Islet of Langerhans (tissue), 1 donor: ENCODE data around the gene PLEKHM3.
"Not testable (repeated sequence)": the region's sequence is repeated elsewhere in the genome, so short reads cannot be mapped to it uniquely, and the experiment has no call there.

Source experiments
- FAIRE-seq: peaks from one replicate; lab custom pipeline; 2011; peaks lifted over from hg19 to GRCh38; lab: Jason Lieb, UNC

Gene PLEKHM3

GRCh38 chr2:207950761-207951114, 74.6 kb downstream of the PLEKHM3 start:
- FAIRE-seq, result no peak

GRCh38 chr2:207950063-207950760, 75.1 kb downstream of the PLEKHM3 start:
- no peak for FAIRE-seq

GRCh38 chr2:207949245-207949644, 76.1 kb downstream of the PLEKHM3 start:
- FAIRE-seq, result not testable (repeated sequence)

- no peak for FAIRE-seq
Measured at GRCh38 chr2:207944979-207945600, 80.2 kb downstream of the PLEKHM3 start.

- no peak for FAIRE-seq
Measured at GRCh38 chr2:207944334-207944733, 81.0 kb downstream of the PLEKHM3 start.

- no peak for FAIRE-seq
Measured at GRCh38 chr2:207939342-207940108, 85.8 kb downstream of the PLEKHM3 start.

GRCh38 chr2:207938886-207939285, 86.4 kb downstream of the PLEKHM3 start:
- no peak for FAIRE-seq

GRCh38 chr2:207938415-207938814, 86.9 kb downstream of the PLEKHM3 start:
- FAIRE-seq, result no peak

- peak; percentile 45 for FAIRE-seq
Measured at GRCh38 chr2:207937823-207938222, 87.5 kb downstream of the PLEKHM3 start.

GRCh38 chr2:207937253-207937652, 88.1 kb downstream of the PLEKHM3 start:
- FAIRE-seq, result no peak

GRCh38 chr2:207936380-207936779, 88.9 kb downstream of the PLEKHM3 start:
- no peak for FAIRE-seq

- no peak for FAIRE-seq
Measured at GRCh38 chr2:207935991-207936370, 89.3 kb downstream of the PLEKHM3 start.

- no peak for FAIRE-seq
Measured at GRCh38 chr2:207935121-207935990, 90.0 kb downstream of the PLEKHM3 start.

GRCh38 chr2:207934720-207935119, 90.6 kb downstream of the PLEKHM3 start:
- FAIRE-seq, result no peak

GRCh38 chr2:207933396-207934065, 91.8 kb downstream of the PLEKHM3 start:
- no peak for FAIRE-seq

GRCh38 chr2:207932106-207932505, 93.2 kb downstream of the PLEKHM3 start:
- peak; percentile 84 for FAIRE-seq

GRCh38 chr2:207930747-207931146, 94.6 kb downstream of the PLEKHM3 start:
- peak; percentile 43 for FAIRE-seq

GRCh38 chr2:207929923-207930322, 95.4 kb downstream of the PLEKHM3 start:
- no peak for FAIRE-seq

- FAIRE-seq, result no peak
Measured at GRCh38 chr2:207928079-207928478, 97.2 kb downstream of the PLEKHM3 start.

GRCh38 chr2:207926989-207927300, 98.4 kb downstream of the PLEKHM3 start:
- no peak for FAIRE-seq

- peak; percentile 90 for FAIRE-seq
Measured at GRCh38 chr2:207926133-207926988, 99.0 kb downstream of the PLEKHM3 start.
